Retinal pigment epithelial cell (primary cell): ENCODE measurements around the gene DNAJC15.
"Not testable (repeated sequence)": the region's sequence is repeated elsewhere in the genome, so short reads cannot be mapped to it uniquely, and the experiment has no call there.

Source experiments
- DNase-seq: peaks from one replicate; pipeline ENCODE4 v3.0.0-alpha.2; 2010; ENCODE audit warnings: low read depth
- H3K4me3 ChIP-seq: 2 replicates; pipeline ENCODE4 v1.5.1; 2011; ENCODE audit warnings: mild to moderate bottlenecking, low read length, control low read depth, moderate library complexity
- CTCF ChIP-seq: conservative IDR thresholded peaks from 2 replicates; pipeline ENCODE4 v1.5.1; 2011; ENCODE audit warnings: low read depth, low read length, control low read depth, inconsistent platforms

DNAJC15 gene

GRCh38 chr13:43036351-43037250, 13.2 kb downstream of the DNAJC15 start:
- H3K4me3 ChIP-seq: no peak overlapping the region
- no peak for TF ChIP-seq CTCF
- no peak for DNase-seq

- DNase-seq: no peak
- TF ChIP-seq CTCF: no peak
- no peak overlapping the region for H3K4me3 ChIP-seq
Observed at GRCh38 chr13:43039966-43040365, 16.6 kb downstream of the DNAJC15 start.

GRCh38 chr13:43040581-43041368, 17.4 kb downstream of the DNAJC15 start:
- H3K4me3 ChIP-seq, DNase-seq: not testable (repeated sequence)

- no peak overlapping the region for H3K4me3 ChIP-seq
- no peak for DNase-seq
- TF ChIP-seq CTCF: no peak
Observed at GRCh38 chr13:43041369-43041921, 18.1 kb downstream of the DNAJC15 start.

- no peak overlapping the region for H3K4me3 ChIP-seq
- TF ChIP-seq CTCF: no peak
- no peak for DNase-seq
Observed at GRCh38 chr13:43042410-43042921, 19.1 kb downstream of the DNAJC15 start.

GRCh38 chr13:43044720-43045301, 21.4 kb downstream of the DNAJC15 start:
- no peak for TF ChIP-seq CTCF
- H3K4me3 ChIP-seq: no peak overlapping the region
- no peak for DNase-seq

- DNase-seq, H3K4me3 ChIP-seq: not testable (repeated sequence)
Observed at GRCh38 chr13:43045302-43045773, 22.0 kb downstream of the DNAJC15 start.
